ENCODE results near the gene HNF4A. TPM values are rescaled to one million over a fixed set of nuclear protein-coding genes. Genes with fewer than 3 reads are reported as not detected.

Gene HNF4A
- total and polyA plus RNA-seq, 2 donors (not counting 3 experiments of a cell fraction or from before 2014, with no cell fraction given), result not detected

DNA sequence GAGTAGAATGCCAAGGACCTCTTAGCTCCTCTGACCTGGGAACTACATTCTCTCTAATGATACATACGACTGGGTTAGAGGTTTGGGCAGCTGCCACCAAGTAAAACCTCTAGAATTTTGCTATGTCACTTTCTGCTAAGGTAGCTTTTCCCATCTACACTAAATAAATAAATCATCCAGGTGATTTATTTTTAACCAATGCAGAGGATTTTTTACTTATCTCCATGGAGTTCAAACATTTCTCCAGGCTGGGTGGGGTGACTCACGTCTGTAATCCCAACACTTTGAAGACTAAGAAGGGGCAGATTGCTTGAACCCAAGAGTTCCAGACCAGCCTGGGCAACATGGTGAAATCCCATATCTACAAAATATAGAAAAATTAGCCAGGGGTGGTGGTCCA is 27.1 kb downstream of the HNF4A start:
- H4K20me1 ChIP-seq (replicated peaks; ENCODE audit: control insufficient read depth, extremely low read depth, insufficient read depth, low read length), result no peaks in the 10 kb centered on the region
- no peaks in the 10 kb centered on the region for H3K36me3 ChIP-seq (ENCODE audit: control insufficient read depth in 2 of 2, extremely low read depth in 1 of 2, insufficient read depth in 2 of 2, low read length in 2 of 2)
- H3K4me3 ChIP-seq (replicated peaks in 1 of 3; ENCODE audit: insufficient read depth in 1 of 3, low read depth in 1 of 3, low read length in 3 of 3), result no peak overlapping the region
- dilution Hi-C loops (cut with MboI; ENCODE audit: extremely low pct_ligation_motif_present, low sequenced_read_pairs) (no loop called here), intact Hi-C loops (cut with micrococcal nuclease) (loop anchor here (5.0 kb wide), 1 partner anchor 485 kb away; no protein-coding TSS in a partner anchor)
- H3K9ac ChIP-seq (replicated peaks; ENCODE audit: extremely low read depth, insufficient read depth, low read length), result no peak overlapping the region
- FAIRE-seq (no peak), DNase-seq (ENCODE audit: low read depth, low spot score) (no peak)
- ChIA-PET CTCF (interaction anchor here (0.6 to 3.3 kb wide), 6 partner anchors 50 to 301 kb away, joined by 3 to 15 read pairs (median 4); partner anchors contain the start of gene FITM2), POLR2A (no interaction called here)
- BruUV-seq (replicated peaks), result no TSS peak
- H2AFZ ChIP-seq (ENCODE audit: low read depth, low read length), result no peak overlapping the region
- H3K4me1 ChIP-seq (ENCODE audit: control insufficient read depth, extremely low read depth, insufficient read depth, low read length), result no peaks in the 10 kb centered on the region
- no peaks in the 10 kb centered on the region for H3K27me3 ChIP-seq (ENCODE audit: control insufficient read depth in 2 of 2, insufficient read depth in 2 of 2, low read length in 2 of 2)
- no peaks in the 10 kb centered on the region for H3K9me1 ChIP-seq (replicated peaks; ENCODE audit: control insufficient read depth, extremely low read depth, insufficient read depth, low read length)
- H3K79me2 ChIP-seq (ENCODE audit: control insufficient read depth, insufficient read depth, low read length), result no peaks in the 10 kb centered on the region
- no peak overlapping the region for H3K27ac ChIP-seq (ENCODE audit: insufficient read depth, low read depth, low read length)
- H3K9me3 ChIP-seq (replicated peaks; ENCODE audit: control insufficient read depth, insufficient read depth, low read length), result no peaks in the 10 kb centered on the region
- H3K4me2 ChIP-seq (ENCODE audit: insufficient read depth, low read length), result no peak overlapping the region
- no peak for TF ChIP-seq JUN (IDR thresholded peaks at IDR 0.05; ENCODE audit: borderline replicate concordance, insufficient read depth, insufficient read length, low read depth)
- TF ChIP-seq MYC (IDR thresholded peaks at IDR 0.05; ENCODE audit: low read depth, low read length), result no peak
- TF ChIP-seq EZH2 (IDR thresholded peaks at IDR 0.05; ENCODE audit: borderline replicate concordance, low read depth, low read length, severe bottlenecking), result no peak
- TF ChIP-seq POLR2A (IDR thresholded peaks at IDR 0.05; ENCODE audit: low read depth, low read length), result no peak

DNA sequence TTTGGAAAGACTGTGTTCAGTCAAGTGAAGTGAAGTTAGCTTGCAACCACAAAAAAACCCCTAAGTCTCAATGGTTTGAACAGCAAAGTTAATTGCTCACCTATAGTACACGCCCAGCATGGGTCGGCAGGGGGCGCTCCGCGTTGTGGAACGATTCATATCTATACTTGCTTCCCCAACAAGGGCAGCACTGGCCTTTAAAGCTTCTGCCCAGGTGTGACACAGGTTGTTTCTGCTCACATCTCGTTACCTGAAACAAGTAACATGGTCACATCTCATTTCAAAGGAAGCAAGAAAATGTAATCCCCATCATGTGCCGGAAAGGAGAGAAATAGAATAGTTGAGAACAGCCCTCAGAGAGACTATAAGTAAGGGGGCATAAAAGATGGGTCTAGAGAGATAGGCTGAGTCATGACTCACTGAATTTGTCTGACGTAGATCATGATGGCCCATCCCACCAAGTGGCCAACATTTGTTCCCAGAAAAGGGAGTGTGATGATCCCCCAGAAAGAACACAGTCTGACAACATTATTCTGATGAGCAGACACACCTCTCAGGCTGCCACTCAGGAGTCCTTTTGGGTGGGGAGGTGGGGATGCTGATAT is 29.0 kb downstream of the HNF4A start:
- Histone ChIP-seq H3K27me3 (ENCODE audit: control insufficient read depth in 2 of 2, insufficient read depth in 2 of 2, low read length in 2 of 2) (no peaks in the 10 kb centered on the region), H4K20me1 (replicated peaks; ENCODE audit: control insufficient read depth, extremely low read depth, insufficient read depth, low read length) (no peaks in the 10 kb centered on the region), H3K27ac (ENCODE audit: insufficient read depth, low read depth, low read length) (no peak overlapping the region), H3K79me2 (ENCODE audit: control insufficient read depth, insufficient read depth, low read length) (no peaks in the 10 kb centered on the region), H2AFZ (ENCODE audit: low read depth, low read length) (no peak overlapping the region), H3K9me3 (replicated peaks; ENCODE audit: control insufficient read depth, insufficient read depth, low read length) (no peaks in the 10 kb centered on the region), H3K4me2 (ENCODE audit: insufficient read depth, low read length) (no peak overlapping the region), H3K9me1 (replicated peaks; ENCODE audit: control insufficient read depth, extremely low read depth, insufficient read depth, low read length) (no peaks in the 10 kb centered on the region), H3K4me3 (replicated peaks in 1 of 3; ENCODE audit: insufficient read depth in 1 of 3, low read depth in 1 of 3, low read length in 3 of 3) (no peak overlapping the region), H3K9ac (replicated peaks; ENCODE audit: extremely low read depth, insufficient read depth, low read length) (no peak overlapping the region), H3K4me1 (ENCODE audit: control insufficient read depth, extremely low read depth, insufficient read depth, low read length) (no peaks in the 10 kb centered on the region), H3K36me3 (ENCODE audit: control insufficient read depth in 2 of 2, extremely low read depth in 1 of 2, insufficient read depth in 2 of 2, low read length in 2 of 2) (no peaks in the 10 kb centered on the region)
- POLR2A ChIA-PET, result no interaction called here
- CTCF ChIA-PET, result interaction anchor here (0.6 to 3.3 kb wide), 40 partner anchors 9 to 1350 kb away, joined by 3 to 53 read pairs (median 4); partner anchors contain the start of genes FITM2 and TTPAL
- peak; percentile 73 for DNase-seq (ENCODE audit: low read depth, low spot score)
- peak; percentile 4 for FAIRE-seq
- intact Hi-C loops (cut with micrococcal nuclease) (loop anchor here (1.0 to 5.0 kb wide), 5 partner anchors 226 to 483 kb away; partner anchors contain the start of gene KCNK15), dilution Hi-C loops (cut with MboI; ENCODE audit: extremely low pct_ligation_motif_present, low sequenced_read_pairs) (no loop called here)
- no TSS peak for BruUV-seq (replicated peaks)
- TF ChIP-seq GATA2 (IDR thresholded peaks at IDR 0.05; ENCODE audit: insufficient read depth, insufficient read length, low read depth, low read length) (peak; percentile 17), POLR2AphosphoS5 (IDR thresholded peaks at IDR 0.05; ENCODE audit: insufficient read depth, low read depth, low read length) (no peak), EZH2 (IDR thresholded peaks at IDR 0.05; ENCODE audit: borderline replicate concordance, low read depth, low read length, severe bottlenecking) (no peak), FOS (IDR thresholded peaks at IDR 0.05; ENCODE audit: borderline replicate concordance, insufficient read depth, low read length) (no peak), MYC (IDR thresholded peaks at IDR 0.05; ENCODE audit: low read depth, low read length) (no peak), JUN (IDR thresholded peaks at IDR 0.05; ENCODE audit: borderline replicate concordance, insufficient read depth, insufficient read length, low read depth) (no peak), POLR2A (IDR thresholded peaks at IDR 0.05; ENCODE audit: low read depth, low read length) (no peak)
- TF ChIP-seq, protein P1, sequence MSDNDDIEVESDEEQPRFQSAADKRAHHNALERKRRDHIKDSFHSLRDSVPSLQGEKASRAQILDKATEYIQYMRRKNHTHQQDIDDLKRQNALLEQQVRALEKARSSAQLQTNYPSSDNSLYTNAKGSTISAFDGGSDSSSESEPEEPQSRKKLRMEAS (IDR thresholded peaks at IDR 0.05; ENCODE audit: insufficient read depth, insufficient read length), result no peak
- TF ChIP-seq, protein P2, sequence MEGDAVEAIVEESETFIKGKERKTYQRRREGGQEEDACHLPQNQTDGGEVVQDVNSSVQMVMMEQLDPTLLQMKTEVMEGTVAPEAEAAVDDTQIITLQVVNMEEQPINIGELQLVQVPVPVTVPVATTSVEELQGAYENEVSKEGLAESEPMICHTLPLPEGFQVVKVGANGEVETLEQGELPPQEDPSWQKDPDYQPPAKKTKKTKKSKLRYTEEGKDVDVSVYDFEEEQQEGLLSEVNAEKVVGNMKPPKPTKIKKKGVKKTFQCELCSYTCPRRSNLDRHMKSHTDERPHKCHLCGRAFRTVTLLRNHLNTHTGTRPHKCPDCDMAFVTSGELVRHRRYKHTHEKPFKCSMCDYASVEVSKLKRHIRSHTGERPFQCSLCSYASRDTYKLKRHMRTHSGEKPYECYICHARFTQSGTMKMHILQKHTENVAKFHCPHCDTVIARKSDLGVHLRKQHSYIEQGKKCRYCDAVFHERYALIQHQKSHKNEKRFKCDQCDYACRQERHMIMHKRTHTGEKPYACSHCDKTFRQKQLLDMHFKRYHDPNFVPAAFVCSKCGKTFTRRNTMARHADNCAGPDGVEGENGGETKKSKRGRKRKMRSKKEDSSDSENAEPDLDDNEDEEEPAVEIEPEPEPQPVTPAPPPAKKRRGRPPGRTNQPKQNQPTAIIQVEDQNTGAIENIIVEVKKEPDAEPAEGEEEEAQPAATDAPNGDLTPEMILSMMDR (IDR thresholded peaks at IDR 0.05; ENCODE audit: extremely low read depth in 1 of 2, insufficient read depth in 1 of 2, low read depth in 1 of 2, low read length in 2 of 2), result peak; percentile 88 to 97
